GM23338 (cell line): ENCODE measurements around the gene REG4. TPM values are rescaled to one million over a fixed set of nuclear protein-coding genes. Genes with fewer than 3 reads are reported as not detected.

Experiments used
- ATAC-seq: fragments of 200-7000 bp; cut with Tn5 transposase; 3 replicates; pipeline ENCODE4 v1.9.1; 2020
- DNase-seq: peaks from one replicate; pipeline ENCODE4 v3.0.0-alpha.2; 2015; ENCODE audit warnings: low spot score
- H2AFZ ChIP-seq: fragments of 200-600 bp; sonication (generic); 2 replicates; pipeline ENCODE4 v1.8.0; 2016; ENCODE audit warnings: antibody characterized with exemption, mild to moderate bottlenecking, moderate library complexity
- H3F3A ChIP-seq: fragments of 200-600 bp; sonication (generic); replicated peaks from 2 replicates; pipeline ENCODE4 v1.8.0; 2017; ENCODE audit warnings: antibody characterized with exemption, mixed run types, low read depth
- H3K27ac ChIP-seq: fragments of 200-600 bp; sonication (generic); 2 replicates; pipeline ENCODE4 v1.6.1; 2016; ENCODE audit warnings: low read depth
- H3K27me3 ChIP-seq: fragments of 200-600 bp; sonication (generic); 2 replicates; pipeline ENCODE4 v1.8.0; 2016; ENCODE audit warnings: mild to moderate bottlenecking, mixed run types, moderate library complexity; ENCODE audit not compliant: insufficient read depth
- H3K36me3 ChIP-seq: fragments of 200-600 bp; sonication (generic); 2 replicates; pipeline ENCODE4 v1.8.0; 2016; ENCODE audit warnings: mild to moderate bottlenecking; ENCODE audit not compliant: insufficient read depth
- H3K4me1 ChIP-seq: fragments of 200-600 bp; sonication (generic); 2 replicates; pipeline ENCODE4 v1.8.0; 2016; ENCODE audit warnings: mild to moderate bottlenecking, moderate library complexity; ENCODE audit not compliant: insufficient read depth
- H3K4me2 ChIP-seq: fragments of 200-600 bp; sonication (generic); 2 replicates; pipeline ENCODE4 v1.7.1; 2017; ENCODE audit warnings: mixed run types
- H3K4me3 ChIP-seq: fragments of 200-600 bp; sonication (generic); 2 replicates; pipeline ENCODE4 v1.6.1; 2016; ENCODE audit warnings: mixed run types
- H3K79me2 ChIP-seq: fragments of 200-600 bp; sonication (generic); replicated peaks from 2 replicates; pipeline ENCODE4 v1.8.0; 2017; ENCODE audit warnings: mild to moderate bottlenecking; ENCODE audit not compliant: insufficient read depth
- H3K9me2 ChIP-seq: fragments of 200-600 bp; sonication (generic); 2 replicates; pipeline ENCODE4 v1.8.0; 2017; ENCODE audit not compliant: insufficient read depth
- H4K20me1 ChIP-seq: fragments of 200-600 bp; sonication (generic); replicated peaks from 2 replicates; pipeline ENCODE4 v1.8.0; 2017; ENCODE audit warnings: mild to moderate bottlenecking; ENCODE audit not compliant: insufficient read depth
- H3K27ac Mint-ChIP-seq: 2 replicates; pipeline ENCODE4 v1.8.0; 2020; ENCODE audit warnings: inconsistent platforms, mild to moderate bottlenecking, moderate library complexity, mixed read lengths
- H3K27me3 Mint-ChIP-seq: 3 replicates; pipeline ENCODE4 v1.8.0; 2022; ENCODE audit warnings: low read depth, mild to moderate bottlenecking, moderate library complexity, mixed read lengths, inconsistent platforms; ENCODE audit not compliant: insufficient read depth, poor library complexity
- H3K36me3 Mint-ChIP-seq: 3 replicates; pipeline ENCODE4 v1.8.0; 2021; ENCODE audit warnings: low read depth, mild to moderate bottlenecking, inconsistent platforms, moderate library complexity, mixed read lengths
- H3K4me1 Mint-ChIP-seq: 3 replicates; pipeline ENCODE4 v1.8.0; 2020; ENCODE audit warnings: mild to moderate bottlenecking, inconsistent platforms, mixed read lengths
- H3K4me3 Mint-ChIP-seq: 3 replicates; pipeline ENCODE4 v1.8.0; 2021; ENCODE audit warnings: moderate library complexity, mild to moderate bottlenecking, inconsistent platforms, mixed read lengths
- H3K9me3 Mint-ChIP-seq: 3 replicates; pipeline ENCODE4 v1.8.0; 2020; ENCODE audit warnings: moderate library complexity, mild to moderate bottlenecking, inconsistent platforms, mixed read lengths
- CREB1 ChIP-seq: fragments of 250-450 bp; sonication (Bioruptor Pico); IDR thresholded peaks from 2 replicates; pipeline ENCODE4 v1.5.0; 2020; ENCODE audit warnings: low read depth, mild to moderate bottlenecking, moderate library complexity
- CTCF ChIP-seq, 2 experiments: fragments of 200-600 bp in 1 of 2; sonication (generic) in 1 of 2; conservative IDR thresholded peaks; 2 replicates each; pipeline versions ENCODE4 v1.5.1 to v1.6.1; 2016 to 2017; ENCODE audit warnings: antibody characterized with exemption in 2 of 2, low read depth in 2 of 2, mild to moderate bottlenecking in 2 of 2, moderate library complexity in 1 of 2
- EZH2 ChIP-seq: fragments of 200-600 bp; sonication (generic); IDR thresholded peaks from one replicate; pipeline ENCODE4 v1.8.0; 2017; ENCODE audit warnings: antibody characterized with exemption, mild to moderate bottlenecking, low read depth; ENCODE audit not compliant: unreplicated experiment
- EZH2phosphoT487 ChIP-seq: fragments of 200-600 bp; sonication (generic); IDR thresholded peaks from one replicate; pipeline ENCODE4 v1.8.1; 2018; ENCODE audit warnings: antibody characterized with exemption; ENCODE audit not compliant: unreplicated experiment
- ZNF331 ChIP-seq: fragments of 250-450 bp; sonication (Bioruptor Pico); IDR thresholded peaks from 2 replicates; pipeline ENCODE4 v1.5.0; 2020; ENCODE audit warnings: low read depth, mild to moderate bottlenecking, moderate library complexity
- polyA plus RNA-seq: library from polyadenylated mRNA; unstranded; fragments of >200 nt; fragmentation: Nextera tagmentation; extraction: Ambion mirVana; gene quantifications from 2 replicates; pipeline ENCODE4 v1.2.1, GENCODE V29; 2016
- total RNA-seq: library from RNA; depleted of rRNA; stranded (reverse); fragments of >200 nt; shearing (Covaris generic); gene quantifications from 2 replicates; pipeline ENCODE4 v1.2.3, GENCODE V29; 2014
- TF ChIP-seq, protein P1 (sequence below): IDR thresholded peaks from one replicate; pipeline ENCODE4 v1.6.1; 2018; ENCODE audit warnings: antibody characterized with exemption; ENCODE audit not compliant: unreplicated experiment

Gene REG4
- total and polyA plus RNA-seq, 2 experiments from 2014 or later: not detected

GRCh38 chr1:119794230-119794875, 16.9 kb downstream of the REG4 start:
- DNase-seq (no peak), ATAC-seq (no peak)
- Mint-ChIP-seq H3K4me1 (no peaks in the 10 kb centered on the region), H3K9me3 (no peaks in the 10 kb centered on the region), H3K36me3 (no peaks in the 10 kb centered on the region), H3K4me3 (no peak overlapping the region), H3K27ac (no peak overlapping the region), H3K27me3 (peaks cover 2% of the 10 kb centered on the region)
- no peak for TF ChIP-seq ZNF331 (CRISPR knock-in tag)
- no peak for TF ChIP-seq CTCF (conservative IDR thresholded peaks at IDR 0.05; ENCODE audit: low read depth in 2 of 2)
- no peak for TF ChIP-seq EZH2phosphoT487
- TF ChIP-seq EZH2: no peak
- TF ChIP-seq, protein P1, sequence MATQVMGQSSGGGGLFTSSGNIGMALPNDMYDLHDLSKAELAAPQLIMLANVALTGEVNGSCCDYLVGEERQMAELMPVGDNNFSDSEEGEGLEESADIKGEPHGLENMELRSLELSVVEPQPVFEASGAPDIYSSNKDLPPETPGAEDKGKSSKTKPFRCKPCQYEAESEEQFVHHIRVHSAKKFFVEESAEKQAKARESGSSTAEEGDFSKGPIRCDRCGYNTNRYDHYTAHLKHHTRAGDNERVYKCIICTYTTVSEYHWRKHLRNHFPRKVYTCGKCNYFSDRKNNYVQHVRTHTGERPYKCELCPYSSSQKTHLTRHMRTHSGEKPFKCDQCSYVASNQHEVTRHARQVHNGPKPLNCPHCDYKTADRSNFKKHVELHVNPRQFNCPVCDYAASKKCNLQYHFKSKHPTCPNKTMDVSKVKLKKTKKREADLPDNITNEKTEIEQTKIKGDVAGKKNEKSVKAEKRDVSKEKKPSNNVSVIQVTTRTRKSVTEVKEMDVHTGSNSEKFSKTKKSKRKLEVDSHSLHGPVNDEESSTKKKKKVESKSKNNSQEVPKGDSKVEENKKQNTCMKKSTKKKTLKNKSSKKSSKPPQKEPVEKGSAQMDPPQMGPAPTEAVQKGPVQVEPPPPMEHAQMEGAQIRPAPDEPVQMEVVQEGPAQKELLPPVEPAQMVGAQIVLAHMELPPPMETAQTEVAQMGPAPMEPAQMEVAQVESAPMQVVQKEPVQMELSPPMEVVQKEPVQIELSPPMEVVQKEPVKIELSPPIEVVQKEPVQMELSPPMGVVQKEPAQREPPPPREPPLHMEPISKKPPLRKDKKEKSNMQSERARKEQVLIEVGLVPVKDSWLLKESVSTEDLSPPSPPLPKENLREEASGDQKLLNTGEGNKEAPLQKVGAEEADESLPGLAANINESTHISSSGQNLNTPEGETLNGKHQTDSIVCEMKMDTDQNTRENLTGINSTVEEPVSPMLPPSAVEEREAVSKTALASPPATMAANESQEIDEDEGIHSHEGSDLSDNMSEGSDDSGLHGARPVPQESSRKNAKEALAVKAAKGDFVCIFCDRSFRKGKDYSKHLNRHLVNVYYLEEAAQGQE: no peak
- TF ChIP-seq CREB1 (CRISPR knock-in tag): no peak
- no peak overlapping the region for H2AFZ ChIP-seq
- no peak overlapping the region for H3K4me3 ChIP-seq
- H3K27ac ChIP-seq: no peak overlapping the region
- no peaks in the 10 kb centered on the region for H3K79me2 ChIP-seq
- H4K20me1 ChIP-seq: no peaks in the 10 kb centered on the region
- no peaks in the 10 kb centered on the region for H3F3A ChIP-seq
- no peak overlapping the region for H3K4me2 ChIP-seq
- H3K27me3 ChIP-seq: no peaks in the 10 kb centered on the region
- no peaks in the 10 kb centered on the region for H3K4me1 ChIP-seq
- no peaks in the 10 kb centered on the region for H3K9me2 ChIP-seq
- H3K36me3 ChIP-seq: no peaks in the 10 kb centered on the region

DNA sequence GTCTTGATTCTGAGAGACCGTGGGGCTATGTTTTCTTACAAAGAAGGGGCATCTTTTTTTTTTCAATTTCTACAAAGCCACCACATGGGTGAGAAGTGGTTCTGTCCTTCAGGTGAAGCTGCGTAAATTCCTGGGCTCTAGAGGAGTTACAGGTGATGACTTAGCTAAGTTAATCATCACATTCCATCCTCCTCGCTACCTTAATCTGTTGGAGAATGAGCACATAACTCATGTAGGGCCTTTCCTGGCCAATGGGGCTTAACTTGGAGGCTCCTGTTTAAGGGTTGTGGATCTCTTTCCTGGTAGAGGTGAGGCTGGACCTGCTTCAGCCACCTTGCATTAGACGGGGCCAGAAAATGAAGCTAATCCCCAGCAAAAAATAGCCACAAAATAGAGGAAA, 19.9 kb downstream of the REG4 start:
- Histone ChIP-seq H3K27ac (no peak overlapping the region), H2AFZ (peak overlapping the region; percentile 64; the same call in 1 of the 2 replicates), H4K20me1 (no peaks in the 10 kb centered on the region), H3K4me3 (no peak overlapping the region), H3K4me2 (no peak overlapping the region), H3K4me1 (no peaks in the 10 kb centered on the region), H3K9me2 (no peaks in the 10 kb centered on the region), H3K27me3 (no peaks in the 10 kb centered on the region), H3K36me3 (no peaks in the 10 kb centered on the region), H3K79me2 (no peaks in the 10 kb centered on the region), H3F3A (no peaks in the 10 kb centered on the region)
- H3K36me3 Mint-ChIP-seq: no peaks in the 10 kb centered on the region
- H3K27ac Mint-ChIP-seq: no peak overlapping the region
- peak; percentile 48 for ATAC-seq
- no peak for TF ChIP-seq EZH2
- no peaks in the 10 kb centered on the region for H3K27me3 Mint-ChIP-seq
- H3K4me3 Mint-ChIP-seq: no peak overlapping the region
- no peaks in the 10 kb centered on the region for H3K9me3 Mint-ChIP-seq
- peak; percentile 52 for DNase-seq
- 0 out of 3 replicates have a peak, but pooled peaks cover under 1% of the 10 kb centered on the region for H3K4me1 Mint-ChIP-seq
